Stimulated activated CD8-positive, alpha-beta memory T cell treated with anti-CD3 and anti-CD28 coated beads, Interleukin-4, amount 100 ng/mL, for 24 hours (primary cell): Measurements from ENCODE around the gene FABP6.

Experiments
- DNase-seq: peaks from one replicate; pipeline ENCODE4 v3.0.0-alpha.2; 2020; ENCODE audit warnings: low read depth

The FABP6 gene

GRCh38 chr5:160262151-160263074 lies 33.1 kb downstream of the FABP6 start:
- DNase-seq: no peak

- DNase-seq: no peak
These were observed 34.1 kb downstream of the FABP6 start for GRCh38 chr5:160263326-160263855.

GRCh38 chr5:160266044-160266443 lies 36.7 kb downstream of the FABP6 start:
- no peak for DNase-seq

- DNase-seq: no peak
These were observed 37.5 kb downstream of the FABP6 start for GRCh38 chr5:160266752-160267345.

GRCh38 chr5:160268121-160268520 lies 38.8 kb downstream of the FABP6 start:
- DNase-seq: no peak

- DNase-seq: no peak
These were observed 39.7 kb downstream of the FABP6 start for GRCh38 chr5:160269017-160269416.

- no peak for DNase-seq
These were observed 41.4 kb downstream of the FABP6 start for GRCh38 chr5:160270704-160271103.

- DNase-seq: no peak
These were observed 42.1 kb downstream of the FABP6 start for GRCh38 chr5:160271396-160271795.

GRCh38 chr5:160271836-160272235 lies 42.5 kb downstream of the FABP6 start:
- no peak for DNase-seq

- DNase-seq: no peak
These were observed 43.0 kb downstream of the FABP6 start for GRCh38 chr5:160272264-160272663.

- no peak for DNase-seq
These were observed 43.6 kb downstream of the FABP6 start for GRCh38 chr5:160272889-160273288.

- no peak for DNase-seq
These were observed 45.2 kb downstream of the FABP6 start for GRCh38 chr5:160274483-160274931.

GRCh38 chr5:160278343-160278742 lies 49.0 kb downstream of the FABP6 start:
- DNase-seq: no peak

GRCh38 chr5:160280384-160281095 lies 51.2 kb downstream of the FABP6 start:
- no peak for DNase-seq

- DNase-seq: no peak
These were observed 52.0 kb downstream of the FABP6 start for GRCh38 chr5:160281275-160281674.

- DNase-seq: no peak
These were observed 55.1 kb downstream of the FABP6 start for GRCh38 chr5:160284291-160284873.

GRCh38 chr5:160285316-160285715 lies 56.0 kb downstream of the FABP6 start:
- DNase-seq: no peak

- no peak for DNase-seq
These were observed 57.6 kb downstream of the FABP6 start for GRCh38 chr5:160286947-160287346.

GRCh38 chr5:160287378-160288051 lies 58.2 kb downstream of the FABP6 start:
- no peak for DNase-seq
